MM.1S (cell line): ENCODE measurements around the gene OSBPL10.

Source experiments
- DNase-seq: peaks from one replicate; pipeline ENCODE4 v3.0.0-alpha.2; 2015
- H2AFZ ChIP-seq: fragments of 300-600 bp; sonication (generic); 2 replicates; pipeline ENCODE4 v1.6.0; 2016; ENCODE audit warnings: antibody characterized with exemption, low read length
- H3F3A ChIP-seq: fragments of 300-600 bp; sonication (generic); 2 replicates; pipeline ENCODE4 v1.6.1; 2016; ENCODE audit warnings: mild to moderate bottlenecking, antibody characterized with exemption, low read length, moderate library complexity, mixed read lengths; ENCODE audit not compliant: insufficient read depth
- H3K27ac ChIP-seq: fragments of 300-600 bp; sonication (generic); 2 replicates; pipeline ENCODE4 v1.5.1; 2016; ENCODE audit warnings: mild to moderate bottlenecking, low read length
- H3K27me3 ChIP-seq: fragments of 300-600 bp; sonication (generic); replicated peaks from 2 replicates; pipeline ENCODE4 v1.6.0; 2016; ENCODE audit warnings: low read length; ENCODE audit not compliant: insufficient read depth
- H3K36me3 ChIP-seq: fragments of 300-600 bp; sonication (generic); replicated peaks from 2 replicates; pipeline ENCODE4 v1.6.1; 2016; ENCODE audit warnings: mild to moderate bottlenecking, low read length, mixed read lengths; ENCODE audit not compliant: insufficient read depth
- H3K4me1 ChIP-seq: fragments of 300-600 bp; sonication (generic); 2 replicates; pipeline ENCODE4 v1.6.1; 2016; ENCODE audit warnings: low read length, mixed read lengths
- H3K4me2 ChIP-seq: fragments of 300-600 bp; sonication (generic); 2 replicates; pipeline ENCODE4 v1.6.0; 2016; ENCODE audit warnings: low read depth, low read length
- H3K4me3 ChIP-seq: fragments of 300-600 bp; sonication (generic); 2 replicates; pipeline ENCODE4 v1.5.1; 2016; ENCODE audit warnings: low read length, mixed read lengths
- H3K79me2 ChIP-seq: fragments of 300-600 bp; sonication (generic); 2 replicates; pipeline ENCODE4 v1.6.1; 2016; ENCODE audit warnings: mixed run types, low read length, mixed read lengths
- H3K9ac ChIP-seq: fragments of 300-600 bp; sonication (generic); 2 replicates; pipeline ENCODE4 v1.6.1; 2016; ENCODE audit warnings: low read length, mixed read lengths
- H3K9me2 ChIP-seq: fragments of 300-600 bp; sonication (generic); replicated peaks from 2 replicates; pipeline ENCODE4 v1.6.1; 2016; ENCODE audit warnings: mild to moderate bottlenecking, low read length, mixed read lengths; ENCODE audit not compliant: insufficient read depth
- H3K9me3 ChIP-seq: fragments of 300-600 bp; sonication (generic); replicated peaks from 2 replicates; pipeline ENCODE4 v1.6.1; 2016; ENCODE audit warnings: mild to moderate bottlenecking, low read length, mixed read lengths; ENCODE audit not compliant: insufficient read depth
- H4K20me1 ChIP-seq: fragments of 300-600 bp; sonication (generic); 2 replicates; pipeline ENCODE4 v1.6.1; 2016; ENCODE audit warnings: mild to moderate bottlenecking, low read length, moderate library complexity, mixed read lengths; ENCODE audit not compliant: insufficient read depth
- EZH2 ChIP-seq: fragments of 300-600 bp; sonication (generic); optimal IDR thresholded peaks from 2 replicates; pipeline ENCODE3; 2017; ENCODE audit warnings: low read depth, mild to moderate bottlenecking, antibody characterized with exemption, low read length, mixed read lengths
- EZH2phosphoT487 ChIP-seq: fragments of 300-600 bp; sonication (generic); IDR thresholded peaks from 2 replicates; pipeline ENCODE4 v1.6.1; 2018; ENCODE audit warnings: antibody characterized with exemption, low read length
- TF ChIP-seq, protein P1 (sequence below): fragments of 300-600 bp; sonication (generic); IDR thresholded peaks from 2 replicates; pipeline ENCODE4 v1.5.1; 2016; ENCODE audit warnings: antibody characterized with exemption, low read length, mixed read lengths

The OSBPL10 gene

GRCh38 chr3:31858439-31858838 is 122.6 kb downstream of the OSBPL10 start:
- Histone ChIP-seq H3F3A (peaks cover 7% of the 10 kb centered on the region), H3K27ac (no peak overlapping the region), H3K4me1 (peaks cover 7% of the 10 kb centered on the region), H3K9ac (no peak overlapping the region), H3K9me3 (no peaks in the 10 kb centered on the region), H3K27me3 (no peaks in the 10 kb centered on the region), H3K4me3 (no peak overlapping the region), H3K79me2 (no peaks in the 10 kb centered on the region), H4K20me1 (no peaks in the 10 kb centered on the region), H3K36me3 (no peaks in the 10 kb centered on the region), H3K4me2 (no peak overlapping the region), H3K9me2 (no peaks in the 10 kb centered on the region), H2AFZ (no peak overlapping the region)
- DNase-seq, result peak; percentile 17
- TF ChIP-seq, protein P1, sequence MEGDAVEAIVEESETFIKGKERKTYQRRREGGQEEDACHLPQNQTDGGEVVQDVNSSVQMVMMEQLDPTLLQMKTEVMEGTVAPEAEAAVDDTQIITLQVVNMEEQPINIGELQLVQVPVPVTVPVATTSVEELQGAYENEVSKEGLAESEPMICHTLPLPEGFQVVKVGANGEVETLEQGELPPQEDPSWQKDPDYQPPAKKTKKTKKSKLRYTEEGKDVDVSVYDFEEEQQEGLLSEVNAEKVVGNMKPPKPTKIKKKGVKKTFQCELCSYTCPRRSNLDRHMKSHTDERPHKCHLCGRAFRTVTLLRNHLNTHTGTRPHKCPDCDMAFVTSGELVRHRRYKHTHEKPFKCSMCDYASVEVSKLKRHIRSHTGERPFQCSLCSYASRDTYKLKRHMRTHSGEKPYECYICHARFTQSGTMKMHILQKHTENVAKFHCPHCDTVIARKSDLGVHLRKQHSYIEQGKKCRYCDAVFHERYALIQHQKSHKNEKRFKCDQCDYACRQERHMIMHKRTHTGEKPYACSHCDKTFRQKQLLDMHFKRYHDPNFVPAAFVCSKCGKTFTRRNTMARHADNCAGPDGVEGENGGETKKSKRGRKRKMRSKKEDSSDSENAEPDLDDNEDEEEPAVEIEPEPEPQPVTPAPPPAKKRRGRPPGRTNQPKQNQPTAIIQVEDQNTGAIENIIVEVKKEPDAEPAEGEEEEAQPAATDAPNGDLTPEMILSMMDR, result 0 out of 2 replicates have a peak, but pooled peaks have one; percentile 9
- no peak for TF ChIP-seq EZH2

DNA sequence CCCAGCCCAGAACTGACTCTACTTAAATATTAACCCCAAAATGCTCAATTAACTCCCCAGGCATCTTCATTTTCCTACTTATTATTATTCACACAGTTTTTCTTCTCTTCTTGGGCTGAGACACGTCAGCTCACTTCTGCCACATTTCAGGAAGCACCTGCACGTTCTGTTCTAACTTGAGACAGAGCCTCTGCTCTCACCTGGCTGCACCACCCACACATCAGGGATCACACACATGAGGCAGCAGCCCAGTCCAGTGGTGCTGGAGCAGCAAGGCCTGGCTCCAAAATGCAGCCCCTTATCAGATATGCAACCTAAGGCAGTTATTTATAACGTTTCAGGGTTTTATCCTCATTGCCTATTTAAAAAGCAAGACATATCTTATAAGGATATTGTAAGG is 127.5 kb downstream of the OSBPL10 start:
- peaks cover 15% of the 10 kb centered on the region for H3K4me1 ChIP-seq
- no peak overlapping the region for H3K4me3 ChIP-seq
- H3K27ac ChIP-seq, result peak overlapping the region; percentile 64
- no peaks in the 10 kb centered on the region for H3K9me2 ChIP-seq
- H3K9me3 ChIP-seq, result no peaks in the 10 kb centered on the region
- peak overlapping the region; percentile 49 for H3K4me2 ChIP-seq
- peak overlapping the region; percentile 31 for H2AFZ ChIP-seq
- peak; percentile 85 for DNase-seq
- peak overlapping the region; percentile 3; the same call in 1 of the 2 replicates for H3K9ac ChIP-seq
- no peaks in the 10 kb centered on the region for H3K27me3 ChIP-seq
- no peaks in the 10 kb centered on the region for H3K36me3 ChIP-seq
- H3F3A ChIP-seq, result peaks cover 7% of the 10 kb centered on the region
- no peak for TF ChIP-seq EZH2phosphoT487
- no peak for TF ChIP-seq EZH2
- H4K20me1 ChIP-seq, result no peaks in the 10 kb centered on the region
- H3K79me2 ChIP-seq, result no peaks in the 10 kb centered on the region

DNA sequence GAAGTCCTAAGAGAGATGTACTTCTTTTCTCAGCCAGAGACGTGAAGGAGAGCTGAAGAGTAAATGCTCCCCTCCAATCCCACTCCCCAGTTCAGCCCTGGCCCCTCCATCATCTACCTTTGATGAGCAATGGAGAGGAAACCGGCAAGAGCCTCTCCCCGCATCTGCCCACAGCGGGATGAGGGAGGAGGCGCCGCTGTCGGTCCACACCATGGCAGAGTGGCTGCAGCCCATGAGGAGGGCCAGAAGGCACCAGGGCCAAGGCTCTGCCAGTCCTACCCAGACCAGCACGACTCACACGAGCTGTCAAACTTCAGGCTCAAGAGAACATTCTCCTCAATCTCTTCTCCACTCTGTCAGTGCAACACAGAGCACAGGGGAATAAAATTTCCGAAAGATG is 129.8 kb downstream of the OSBPL10 start:
- H3K36me3 ChIP-seq, result no peaks in the 10 kb centered on the region
- no peaks in the 10 kb centered on the region for H3K27me3 ChIP-seq
- H3K4me3 ChIP-seq, result no peak overlapping the region
- no peaks in the 10 kb centered on the region for H3K9me2 ChIP-seq
- no peak overlapping the region for H3K4me2 ChIP-seq
- peaks cover 15% of the 10 kb centered on the region for H3K4me1 ChIP-seq
- no peaks in the 10 kb centered on the region for H4K20me1 ChIP-seq
- H3K9me3 ChIP-seq, result no peaks in the 10 kb centered on the region
- no peak for DNase-seq
- no peak overlapping the region for H3K27ac ChIP-seq
- H3K79me2 ChIP-seq, result no peaks in the 10 kb centered on the region
- H2AFZ ChIP-seq, result no peak overlapping the region
- TF ChIP-seq EZH2phosphoT487 (no peak), EZH2 (no peak)
- TF ChIP-seq, protein P1, result no peak
- H3K9ac ChIP-seq, result no peak overlapping the region
- peaks cover 7% of the 10 kb centered on the region for H3F3A ChIP-seq

- no peak overlapping the region for H3K9ac ChIP-seq
- DNase-seq, result no peak
- H3K27me3 ChIP-seq, result no peaks in the 10 kb centered on the region
- no peak overlapping the region for H2AFZ ChIP-seq
- no peaks in the 10 kb centered on the region for H3K36me3 ChIP-seq
- H4K20me1 ChIP-seq, result no peaks in the 10 kb centered on the region
- H3K4me2 ChIP-seq, result no peak overlapping the region
- peaks cover 3% of the 10 kb centered on the region; the same call in 1 of the 2 replicates for H3F3A ChIP-seq
- no peak overlapping the region for H3K4me3 ChIP-seq
- H3K9me2 ChIP-seq, result no peaks in the 10 kb centered on the region
- H3K9me3 ChIP-seq, result no peaks in the 10 kb centered on the region
- TF ChIP-seq EZH2 (no peak), EZH2phosphoT487 (no peak)
- TF ChIP-seq, protein P1, result no peak
- no peak overlapping the region for H3K27ac ChIP-seq
- no peaks in the 10 kb centered on the region for H3K79me2 ChIP-seq
- H3K4me1 ChIP-seq, result peaks cover 11% of the 10 kb centered on the region
These were observed 132.2 kb downstream of the OSBPL10 start for GRCh38 chr3:31848911-31849310.
